Inflammatory macrophage (primary cell): ENCODE data around the gene SPRING1.

ENCODE experiments used
- DNase-seq, 2 donors: peaks; one replicate each; pipeline ENCODE4 v3.0.0-alpha.2; 2020 to 2022

SPRING1 gene

GRCh38 chr12:116739381-116739887 lies 1.6 kb upstream of the SPRING1 start:
- no peak for DNase-seq

- DNase-seq: no peak
Observed at GRCh38 chr12:116736962-116737773, 701 bp downstream of the SPRING1 start.

- peak; percentile 10 to 35 for DNase-seq
Observed at GRCh38 chr12:116735951-116736599, 1.8 kb downstream of the SPRING1 start.

GRCh38 chr12:116735084-116735483 lies 2.8 kb downstream of the SPRING1 start:
- DNase-seq: no peak

- no peak for DNase-seq
Observed at GRCh38 chr12:116734156-116734768, 3.6 kb downstream of the SPRING1 start.

- no peak for DNase-seq
Observed at GRCh38 chr12:116731801-116732200, 6.1 kb downstream of the SPRING1 start.

GRCh38 chr12:116727891-116728290 lies 10.0 kb downstream of the SPRING1 start:
- no peak for DNase-seq

- DNase-seq: no peak
Observed at GRCh38 chr12:116727261-116727660, 10.6 kb downstream of the SPRING1 start.

- no peak for DNase-seq
Observed at GRCh38 chr12:116726694-116727093, 11.2 kb downstream of the SPRING1 start.

GRCh38 chr12:116722245-116722644 lies 15.6 kb downstream of the SPRING1 start:
- no peak for DNase-seq

GRCh38 chr12:116719731-116720528 lies 17.9 kb downstream of the SPRING1 start:
- no peak for DNase-seq

GRCh38 chr12:116718655-116719454 lies 19.0 kb downstream of the SPRING1 start:
- no peak for DNase-seq

GRCh38 chr12:116717466-116718437 lies 20.1 kb downstream of the SPRING1 start:
- DNase-seq: no peak

- no peak for DNase-seq
Observed at GRCh38 chr12:116714175-116714574, 23.7 kb downstream of the SPRING1 start.

GRCh38 chr12:116713527-116713926 lies 24.3 kb downstream of the SPRING1 start:
- no peak for DNase-seq

GRCh38 chr12:116712458-116713303 lies 25.2 kb downstream of the SPRING1 start:
- DNase-seq: no peak

GRCh38 chr12:116710370-116711150 lies 27.3 kb downstream of the SPRING1 start:
- DNase-seq: no peak

GRCh38 chr12:116709768-116710167 lies 28.1 kb downstream of the SPRING1 start:
- DNase-seq: no peak
